ENCODE data around the gene CRYBG3.

- no peak for TF ChIP-seq CTCF (IDR thresholded peaks at IDR 0.05)
- TF ChIP-seq POLR2A (IDR thresholded peaks at IDR 0.05): no peak
These were observed 116.6 kb downstream of the CRYBG3 start for GRCh38 chr3:97938444-97938843.
